K562 (cell line): ENCODE data around the gene KCNJ10. TPM values are rescaled to one million over a fixed set of nuclear protein-coding genes. Genes with fewer than 3 reads are reported as not detected.

Experiments
- ATAC-seq: fragments of 200-7000 bp; cut with Tn5 transposase; 3 replicates; pipeline ENCODE4 v1.9.1; 2020; ENCODE audit warnings: moderate library complexity
- BruUV-seq: library from RNA; stranded (reverse); fragments of 400-500 nt; replicated peaks from 2 replicates; lab custom pipeline; 2021; lab: Mats Ljungman, UMichigan
- CTCF ChIA-PET: fragments of 300-600 bp; formaldehyde crosslinking; extraction: SDS; loops from one replicate; lab custom pipeline; 2021; ENCODE audit warnings: low intra/inter-chr PET ratio; lab: Yijun Ruan, JAX
- POLR2A ChIA-PET: fragments of 300-600, 350-650 bp; sonication (Branson Sonifier 250); formaldehyde crosslinking; extraction: SDS; loops from one replicate; lab custom pipeline; 2021; ENCODE audit warnings: antibody characterized with exemption, inconsistent platforms; lab: Yijun Ruan, JAX
- DNase-seq, 4 experiments: peaks; one replicate each; pipeline versions ENCODE4 v3.0.0 to v3.0.0-alpha.2; 2011 to 2018; ENCODE audit warnings: low spot score in 3 of 4, mixed read lengths in 3 of 4; ENCODE audit errors: extremely low read depth in 1 of 4
- FAIRE-seq: peaks from 2 replicates; lab custom pipeline; 2011; peaks lifted over from hg19 to GRCh38; lab: Jason Lieb, UNC
- H2AFZ ChIP-seq: 2 replicates; pipeline ENCODE4 v1.6.0; 2011; ENCODE audit warnings: low read depth, low read length, control low read depth, inconsistent platforms
- H3K27ac ChIP-seq: fragments of 200-600 bp; 3 replicates; pipeline ENCODE4 v1.8.0; 2011; ENCODE audit warnings: low read depth, mild to moderate bottlenecking, control low read depth, inconsistent platforms, low read length, moderate library complexity, mixed read lengths; ENCODE audit errors: extremely low read depth
- H3K27me3 ChIP-seq, 2 experiments: fragments of 300-600 bp in 1 of 2; 2 replicates in 1 of 2; 3 replicates in 1 of 2; pipeline versions ENCODE4 v1.6.0 to v1.8.0; 2011; ENCODE audit warnings: inconsistent platforms in 2 of 2, low read length in 2 of 2, mild to moderate bottlenecking in 1 of 2, mixed read lengths in 1 of 2, moderate library complexity in 1 of 2; ENCODE audit not compliant: control insufficient read depth in 2 of 2, insufficient read depth in 2 of 2
- H3K36me3 ChIP-seq: fragments of 300-600 bp; 3 replicates; pipeline ENCODE4 v1.8.0; 2011; ENCODE audit warnings: mild to moderate bottlenecking, low read length, inconsistent platforms; ENCODE audit not compliant: control insufficient read depth, insufficient read depth
- H3K4me1 ChIP-seq, 2 experiments: fragments of 200-600 bp in 1 of 2; replicated peaks in 1 of 2; 2 replicates in 1 of 2; 3 replicates in 1 of 2; pipeline versions ENCODE4 v1.5.1 to v1.8.0; 2011; ENCODE audit warnings: inconsistent platforms in 2 of 2, low read length in 2 of 2, mild to moderate bottlenecking in 1 of 2, mixed read lengths in 1 of 2, moderate library complexity in 1 of 2; ENCODE audit not compliant: control insufficient read depth in 2 of 2, insufficient read depth in 2 of 2
- H3K4me2 ChIP-seq: 2 replicates; pipeline ENCODE4 v1.6.1; 2011; ENCODE audit warnings: low read length, control low read depth, inconsistent platforms, mixed read lengths; ENCODE audit not compliant: insufficient read depth
- H3K4me3 ChIP-seq: fragments of 200-600 bp; sonication (generic), shearing (Covaris generic); 2 replicates; pipeline ENCODE4 v1.5.1; 2016; ENCODE audit warnings: control low read depth, inconsistent platforms
- H3K79me2 ChIP-seq: fragments of 200-600 bp; 3 replicates; pipeline ENCODE4 v1.8.0; 2011; ENCODE audit warnings: low read length, inconsistent platforms; ENCODE audit not compliant: control insufficient read depth, insufficient read depth
- H3K9ac ChIP-seq, 2 experiments: 2 replicates each; pipeline versions ENCODE4 v1.6.0 to v1.6.1; 2011; ENCODE audit warnings: low read depth in 2 of 2, low read length in 2 of 2, control low read depth in 1 of 2, inconsistent platforms in 1 of 2, mild to moderate bottlenecking in 1 of 2, mixed read lengths in 1 of 2; ENCODE audit not compliant: insufficient read depth in 1 of 2
- H3K9me1 ChIP-seq: one replicate; pipeline ENCODE4 v1.6.0; 2011; ENCODE audit warnings: inconsistent platforms, mild to moderate bottlenecking, low read length, moderate library complexity; ENCODE audit not compliant: control insufficient read depth, insufficient read depth
- H3K9me3 ChIP-seq: replicated peaks from 2 replicates; pipeline ENCODE4 v1.5.1; 2011; ENCODE audit warnings: low read depth, low read length, inconsistent platforms; ENCODE audit not compliant: control insufficient read depth, insufficient read depth
- H4K20me1 ChIP-seq: replicated peaks from 2 replicates; pipeline ENCODE4 v1.6.1; 2011; ENCODE audit warnings: low read length, inconsistent platforms, mixed read lengths; ENCODE audit not compliant: control insufficient read depth, insufficient read depth
- CBFB ChIP-seq: sonication (generic); formaldehyde crosslinking; IDR thresholded peaks from 2 replicates; pipeline ENCODE4 v1.4.0; 2020; ENCODE audit warnings: mild to moderate bottlenecking, missing genetic modification reagents
- HCFC1 ChIP-seq: IDR thresholded peaks from 2 replicates; pipeline ENCODE4 v1.6.1; 2012; ENCODE audit warnings: low read depth, low read length, improper control_type of control experiment
- MXI1 ChIP-seq: IDR thresholded peaks from 2 replicates; pipeline ENCODE4 v1.6.1; 2011; ENCODE audit warnings: low read depth, mild to moderate bottlenecking, improper control_type of control experiment, low read length
- ZNF133 ChIP-seq: fragments of 250-450 bp; sonication (Bioruptor Pico); IDR thresholded peaks from 2 replicates; pipeline ENCODE4 v1.4.0; 2020; ENCODE audit warnings: mild to moderate bottlenecking
- ZNF778 ChIP-seq: fragments of 450-650 bp; formaldehyde crosslinking; IDR thresholded peaks from 2 replicates; pipeline ENCODE4 v1.4.0; 2020; ENCODE audit warnings: mild to moderate bottlenecking, moderate library complexity
- WGBS: fragments of 100-300 bp; shearing (Covaris generic); methylation state at CpG from one replicate; pipeline ENCODE4 v1.1.6; 2016; ENCODE audit warnings: low coverage, mixed read lengths; ENCODE audit not compliant: insufficient coverage; ENCODE audit errors: missing lambda C conversion rate; 5-methylcytosine and 5-hydroxymethylcytosine counted together
- in situ Hi-C: fragments of 300-500 bp; cut with MboI; formaldehyde crosslinking; loops from 4 replicates; pipeline ENCODE4 v1.15.0; 2018; ENCODE audit warnings: inconsistent platforms, mixed read lengths
- intact Hi-C: fragments of 100-400 bp; cut with micrococcal nuclease; formaldehyde crosslinking; loops from 2 replicates; pipeline ENCODE4 v1.14.2; 2022
- polyA plus RNA-seq, 8 experiments: library from polyadenylated mRNA; depleted of rRNA in 4 of 8; stranded (reverse) in 5 of 8; unstranded in 3 of 8; fragments of >200 nt; fragmentation: Nextera tagmentation in 2 of 8; fragmentation: Illumina TruSeq in 1 of 8; extraction: Ambion mirVana in 2 of 8; extraction: Trizol in 1 of 8; gene quantifications; 2 replicates each; pipeline versions ENCODE4 v1.2.1 to v1.2.3, GENCODE V29; 2011 to 2014; ENCODE audit warnings: inconsistent platforms in 1 of 8, missing spikeins in 1 of 8
- total RNA-seq, 7 experiments: library from RNA; depleted of rRNA in 6 of 7; stranded (reverse); fragments of >200 nt in 6 of 7; fragmentation: Illumina TruSeq in 2 of 7; extraction: Trizol in 2 of 7; gene quantifications; 2 replicates each; pipeline versions ENCODE4 v1.2.1 to v1.2.3, GENCODE V29; 2011 to 2021; ENCODE audit warnings: low replicate concordance in 1 of 7
- TF ChIP-seq, protein P1 (sequence below): sonication (generic); formaldehyde crosslinking; IDR thresholded peaks from 2 replicates; pipeline ENCODE4 v1.8.0; 2022; ENCODE audit warnings: mild to moderate bottlenecking, missing genetic modification reagents

KCNJ10 gene
- total and polyA plus RNA-seq, 9 of the 15 experiments (the other 6 are each of a cell fraction or from before 2014, with no cell fraction given) = 0.06 to 0.11 TPM; not detected in 7

DNA sequence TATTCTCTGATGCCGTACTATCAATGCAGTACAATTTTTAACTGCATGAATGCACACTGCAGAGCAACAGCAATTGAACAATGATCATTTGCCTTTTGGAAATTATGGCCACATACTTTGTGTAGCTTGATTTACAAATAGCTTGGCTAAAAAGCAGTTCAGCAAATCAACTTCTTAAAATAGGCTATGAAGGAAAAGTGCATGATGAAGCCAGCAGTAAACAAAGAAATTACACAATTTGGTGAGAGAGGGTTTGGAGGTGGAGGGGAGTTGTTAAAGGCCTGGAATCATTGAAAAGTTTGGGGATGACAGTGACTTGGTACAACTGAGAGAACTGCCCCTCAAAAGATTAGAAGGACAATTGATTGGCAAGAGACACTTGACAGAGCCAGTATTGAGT, 44.6 kb downstream of the KCNJ10 start:
- no TSS peak for BruUV-seq
- ATAC-seq = no peak
- FAIRE-seq = no peak
- no peak overlapping the region for H3K27ac ChIP-seq
- H3K36me3 ChIP-seq = no peaks in the 10 kb centered on the region; the same call in 2 of the 3 replicates
- H3K4me1 ChIP-seq = peaks cover 0 to 15% of the 10 kb centered on the region in 2 experiments; a peak in 2 of 5 replicates
- H2AFZ ChIP-seq = no peak overlapping the region
- no peaks in the 10 kb centered on the region for H3K9me3 ChIP-seq
- no peak for DNase-seq
- peaks cover 3% of the 10 kb centered on the region; the same call in 1 of the 2 replicates for H4K20me1 ChIP-seq
- CTCF ChIA-PET = no interaction called here
- intact Hi-C loops = no loop called here
- 63% methylated on average over 1 of the region's 1 CpG for WGBS
- POLR2A ChIA-PET = interaction anchor here (1.1 kb wide), 1 partner anchor 17 kb away, joined by 3 read pairs; no protein-coding TSS in a partner anchor
- no peak overlapping the region for H3K4me3 ChIP-seq
- no peak overlapping the region for H3K4me2 ChIP-seq
- peaks cover 0 to 1% of the 10 kb centered on the region in 2 experiments; a peak in 2 of 5 replicates for H3K27me3 ChIP-seq
- H3K9ac ChIP-seq = no peak overlapping the region
- H3K9me1 ChIP-seq = no peaks in the 10 kb centered on the region
- TF ChIP-seq CBFB (CRISPR knock-in tag) = no peak
- no peak for TF ChIP-seq MXI1
- TF ChIP-seq ZNF778 = no peak
- in situ Hi-C loops = no loop called here
- peaks cover 7% of the 10 kb centered on the region; the same call in 2 of the 3 replicates for H3K79me2 ChIP-seq

DNA sequence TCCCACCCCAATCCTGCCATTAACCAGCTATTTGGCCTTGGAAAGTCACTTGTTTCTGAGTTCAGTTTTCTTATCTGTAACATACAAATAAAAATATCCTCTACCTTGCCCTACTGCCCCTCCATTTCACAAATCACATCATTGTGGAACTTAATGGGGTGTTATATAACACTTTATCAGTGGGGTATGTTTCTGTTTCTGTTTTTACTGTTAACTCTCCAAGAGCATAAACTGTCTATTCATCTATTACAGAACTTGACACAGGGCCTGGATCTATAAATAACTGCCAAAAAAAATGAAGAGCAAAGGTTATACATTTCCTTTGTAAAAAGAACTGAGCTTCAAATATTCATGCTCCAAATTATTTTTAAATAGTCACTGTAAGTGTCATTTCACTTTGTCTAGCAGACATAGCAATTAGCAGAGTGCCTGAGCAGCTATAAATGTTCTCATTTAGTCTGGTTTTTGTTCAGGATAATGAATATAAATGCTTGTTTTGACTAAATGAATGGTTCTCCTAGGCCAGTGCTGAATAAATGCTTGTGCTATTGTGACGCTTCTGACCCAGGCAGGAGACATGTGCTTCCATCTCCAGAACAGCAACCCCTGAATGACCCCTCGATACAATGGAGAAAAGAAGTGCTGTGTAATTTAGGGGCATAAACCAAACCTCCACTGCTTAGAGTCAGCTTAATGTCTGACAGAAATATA, 45.6 kb downstream of the KCNJ10 start:
- H3K9me3 ChIP-seq = no peaks in the 10 kb centered on the region
- intact Hi-C loops (no loop called here), in situ Hi-C loops (no loop called here)
- ChIA-PET POLR2A (interaction anchor here (0.6 to 1.1 kb wide), 3 partner anchors 16 to 24 kb away, joined by 3 read pairs; no protein-coding TSS in a partner anchor), CTCF (no interaction called here)
- peaks cover 3% of the 10 kb centered on the region; the same call in 1 of the 2 replicates for H4K20me1 ChIP-seq
- no TSS peak for BruUV-seq
- H3K27ac ChIP-seq = no peak overlapping the region
- H3K9ac ChIP-seq = no peak overlapping the region
- no peak overlapping the region for H3K4me2 ChIP-seq
- H3K79me2 ChIP-seq = no peaks in the 10 kb centered on the region; the same call in 2 of the 3 replicates
- H3K4me1 ChIP-seq = peaks cover 0 to 11% of the 10 kb centered on the region in 2 experiments; a peak in 2 of 5 replicates
- FAIRE-seq = no peak
- no peak for DNase-seq
- no peak overlapping the region for H3K4me3 ChIP-seq
- WGBS = 15% methylated on average over 2 of the region's 2 CpGs
- no peaks in the 10 kb centered on the region for H3K36me3 ChIP-seq
- peaks cover 2 to 7% of the 10 kb centered on the region in 2 experiments; a peak in 2 of 5 replicates for H3K27me3 ChIP-seq
- TF ChIP-seq HCFC1 (no peak), ZNF133 (CRISPR knock-in tag) (no peak)
- TF ChIP-seq, protein P1, sequence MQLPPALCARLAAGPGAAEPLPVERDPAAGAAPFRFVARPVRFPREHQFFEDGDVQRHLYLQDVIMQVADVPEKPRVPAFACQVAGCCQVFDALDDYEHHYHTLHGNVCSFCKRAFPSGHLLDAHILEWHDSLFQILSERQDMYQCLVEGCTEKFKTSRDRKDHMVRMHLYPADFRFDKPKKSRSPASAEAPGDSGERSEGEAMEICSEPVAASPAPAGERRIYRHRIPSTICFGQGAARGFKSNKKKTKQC (CRISPR knock-in tag) = no peak
- H3K9me1 ChIP-seq = no peaks in the 10 kb centered on the region
- no peak overlapping the region for H2AFZ ChIP-seq
- ATAC-seq = no peak
